GM18870 (cell line): ENCODE data around the gene RPRD1B.

Experiments
- ATAC-seq: cut with Tn5 transposase; IDR thresholded peaks from one replicate; pipeline ENCODE4 v1.9.1; 2021; ENCODE audit warnings: moderate library complexity; ENCODE audit not compliant: unreplicated experiment

RPRD1B gene

DNA sequence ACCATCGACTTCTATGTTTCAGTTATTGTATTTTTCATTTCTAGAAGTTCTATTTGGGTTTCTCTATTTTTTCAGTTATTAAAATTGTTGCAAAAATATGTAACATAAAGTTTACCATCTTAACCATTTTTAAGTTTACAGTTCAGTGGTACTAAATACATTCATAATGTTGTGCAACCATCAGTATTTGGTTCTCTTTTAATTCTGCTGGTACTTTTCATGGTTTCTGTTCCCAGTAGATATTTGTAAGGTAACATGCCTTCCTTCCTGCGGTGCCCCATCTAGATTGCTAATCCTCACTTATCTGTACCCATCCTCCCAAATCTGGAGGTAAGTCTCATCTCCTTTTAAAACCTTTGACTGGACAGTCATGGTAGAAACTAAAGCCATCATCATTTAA lies 83.7 kb downstream of the RPRD1B start:
- no peak for ATAC-seq

DNA sequence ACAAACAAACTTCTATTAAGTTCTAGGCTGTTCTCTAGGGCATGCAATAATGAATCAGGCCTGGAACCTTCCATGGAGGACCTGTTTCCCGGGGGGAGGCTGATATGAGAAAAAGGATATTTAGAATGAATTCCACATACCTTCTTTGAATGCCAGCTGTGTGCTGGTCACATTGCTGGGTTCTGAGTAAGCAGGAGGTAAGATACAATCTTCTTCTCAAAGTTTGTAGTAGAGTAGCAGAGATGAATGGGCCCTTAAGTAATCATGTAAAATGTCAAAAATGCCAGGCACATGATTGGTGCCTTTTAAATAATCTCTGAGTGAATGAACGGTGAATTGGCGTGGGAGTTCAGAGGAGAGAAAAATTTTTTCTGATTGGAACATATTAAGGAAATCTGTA lies 84.1 kb downstream of the RPRD1B start:
- no peak for ATAC-seq

DNA sequence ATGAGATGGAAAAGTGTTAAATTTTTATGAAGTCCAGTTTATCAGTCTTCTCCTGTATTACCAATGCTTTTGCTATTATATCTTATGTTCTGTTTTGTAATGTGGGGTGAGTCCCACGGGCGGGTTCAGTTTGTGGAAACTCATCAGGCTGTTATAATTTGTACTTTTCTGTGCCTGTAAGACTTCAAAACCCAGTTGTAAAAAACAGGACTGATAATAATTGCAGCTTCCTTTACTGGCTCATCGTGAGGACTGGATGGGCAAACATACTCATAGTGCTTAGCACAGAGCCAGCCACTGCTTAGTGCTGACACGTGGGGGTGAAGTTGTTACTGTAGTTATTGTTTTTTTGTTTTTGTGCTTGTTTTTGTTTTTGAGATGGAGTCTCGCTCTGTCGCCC lies 85.9 kb downstream of the RPRD1B start:
- no peak for ATAC-seq

- ATAC-seq: no peak
Measured at GRCh38 chr20:38120625-38120988, 87.1 kb downstream of the RPRD1B start.

GRCh38 chr20:38121741-38122140 lies 88.2 kb downstream of the RPRD1B start:
- ATAC-seq: no peak

GRCh38 chr20:38123021-38123587 lies 89.6 kb downstream of the RPRD1B start:
- ATAC-seq: no peak

GRCh38 chr20:38125157-38126056 lies 91.9 kb downstream of the RPRD1B start:
- ATAC-seq: no peak

GRCh38 chr20:38126146-38126921 lies 92.8 kb downstream of the RPRD1B start:
- no peak for ATAC-seq

DNA sequence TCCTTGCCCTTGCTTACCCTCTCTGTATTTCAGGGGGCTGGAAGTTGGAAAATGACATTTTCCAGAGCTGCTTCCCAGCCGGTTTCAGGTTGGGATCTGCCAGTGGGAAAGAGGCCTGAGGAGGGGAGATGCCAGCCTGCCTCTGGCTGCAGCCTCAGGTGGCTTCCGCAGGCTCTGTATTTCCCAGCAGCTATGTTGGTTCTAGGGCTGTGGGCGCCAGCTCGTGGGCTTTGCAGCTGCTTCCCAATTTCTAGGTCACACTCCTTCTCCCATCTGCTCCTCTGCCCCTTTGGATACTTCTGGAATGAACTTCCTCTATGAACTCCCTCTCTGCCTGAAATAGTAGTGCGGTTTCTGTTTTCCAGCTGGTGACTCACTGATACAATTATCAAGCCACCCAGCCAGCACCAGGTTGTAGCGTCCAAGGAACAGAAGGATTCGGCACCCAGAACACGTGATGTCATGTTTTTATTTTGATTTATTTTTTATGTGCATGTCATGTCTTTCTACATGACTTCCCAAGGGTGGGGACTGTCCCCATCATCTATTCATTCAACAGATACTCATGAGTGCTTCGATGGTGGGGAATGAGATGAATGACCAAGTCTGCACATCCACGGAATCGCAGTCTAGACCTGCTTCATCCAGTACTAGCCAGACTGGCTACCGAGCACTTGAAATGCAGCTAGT lies 93.5 kb downstream of the RPRD1B start:
- no peak for ATAC-seq

GRCh38 chr20:38127920-38128528 lies 94.5 kb downstream of the RPRD1B start:
- ATAC-seq: no peak

- no peak for ATAC-seq
Measured at GRCh38 chr20:38128691-38129090, 95.1 kb downstream of the RPRD1B start.

- ATAC-seq: no peak
Measured at GRCh38 chr20:38129248-38129865, 95.8 kb downstream of the RPRD1B start.

DNA sequence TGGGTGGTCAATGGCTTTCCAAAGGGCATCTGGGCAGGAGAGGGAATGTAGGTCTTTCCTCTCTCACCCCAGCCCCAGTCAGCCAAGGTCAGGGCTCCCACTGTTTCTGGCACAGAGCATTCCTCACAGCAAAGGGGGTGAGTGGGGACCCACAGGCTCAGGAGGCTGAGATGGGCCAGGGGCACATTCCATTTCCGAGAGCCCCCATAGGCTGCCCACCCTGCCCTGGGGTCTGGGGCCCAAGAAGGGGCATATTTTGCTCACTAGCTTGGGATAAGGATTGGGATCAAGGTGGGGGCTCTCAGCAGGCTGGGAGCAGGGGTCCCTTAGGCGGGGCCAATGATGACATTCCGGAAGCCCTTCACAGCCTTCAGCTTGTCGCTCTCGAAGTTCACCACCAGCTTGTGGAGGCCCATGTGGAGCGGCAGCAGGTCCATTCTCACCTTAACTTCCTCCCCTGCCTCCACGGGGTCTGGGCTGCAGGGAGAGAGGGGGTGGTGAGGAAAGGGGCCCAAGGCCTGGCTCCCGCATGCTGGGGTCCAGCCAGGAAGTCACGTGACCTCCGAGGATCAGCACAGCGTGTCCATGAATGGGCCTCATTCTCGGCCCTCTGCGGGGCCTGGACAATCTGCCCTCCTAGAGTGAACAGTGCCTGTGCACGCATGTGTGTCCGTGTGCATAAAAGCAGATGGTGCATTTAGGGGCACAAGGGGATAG lies 96.5 kb downstream of the RPRD1B start:
- ATAC-seq: no peak

- no peak for ATAC-seq
Measured at GRCh38 chr20:38130687-38131587, 97.4 kb downstream of the RPRD1B start.

DNA sequence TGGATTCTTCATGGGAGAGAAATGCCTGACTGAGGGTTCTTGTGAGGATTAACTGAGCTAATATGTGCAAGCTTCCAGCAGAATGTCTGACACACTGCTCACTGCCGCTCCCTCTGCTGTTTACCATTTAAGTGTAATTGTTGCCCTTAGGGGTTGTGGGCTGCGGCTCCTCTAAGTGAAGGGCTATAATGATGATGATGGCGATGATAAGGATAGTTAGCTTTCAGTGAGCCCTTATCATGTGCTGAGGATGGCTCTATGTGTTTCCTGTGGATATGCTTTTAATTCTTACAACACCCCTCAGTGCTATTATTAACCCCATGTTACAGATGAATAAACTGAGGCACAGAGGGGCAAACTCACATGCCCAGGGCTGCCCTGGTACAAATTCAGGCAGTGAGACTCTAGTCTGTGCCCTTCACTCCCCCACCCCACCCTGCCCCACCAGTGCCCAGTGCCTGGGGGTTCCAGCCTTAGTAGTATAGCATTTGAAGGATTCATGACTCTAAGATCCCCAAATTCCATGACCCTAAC lies 98.1 kb downstream of the RPRD1B start:
- no peak for ATAC-seq

GRCh38 chr20:38132156-38132909 lies 98.8 kb downstream of the RPRD1B start:
- no peak for ATAC-seq

- ATAC-seq: no peak
Measured at GRCh38 chr20:38132910-38133501, 99.5 kb downstream of the RPRD1B start.
